SK-N-SH treated with all-trans-retinoic acid at 6 μM for 48 hours (cell line): ENCODE data around the gene PCBP3.

Experiments
- BACH2 ChIP-seq: fragments of 250-450 bp; sonication (Bioruptor Pico); IDR thresholded peaks from 2 replicates; pipeline ENCODE4 v1.9.0; 2021; ENCODE audit warnings: mild to moderate bottlenecking, borderline replicate concordance
- ESRRG ChIP-seq: fragments of 250-450 bp; sonication (Bioruptor Pico); IDR thresholded peaks from 2 replicates; pipeline ENCODE4 v1.6.1; 2021; ENCODE audit warnings: mild to moderate bottlenecking
- OSR1 ChIP-seq: fragments of 250-450 bp; sonication (Bioruptor Pico); IDR thresholded peaks from 2 replicates; pipeline ENCODE4 v1.8.0; 2022; ENCODE audit warnings: moderate library complexity, mild to moderate bottlenecking, inconsistent platforms
- PATZ1 ChIP-seq: fragments of 250-450 bp; sonication (Bioruptor Pico); IDR thresholded peaks from 2 replicates; pipeline ENCODE4 v1.8.0; 2020; ENCODE audit warnings: mild to moderate bottlenecking, moderate library complexity, borderline replicate concordance
- RARB ChIP-seq: fragments of 250-450 bp; sonication (Bioruptor Pico); IDR thresholded peaks from 2 replicates; pipeline ENCODE4 v1.8.0; 2021; ENCODE audit warnings: mild to moderate bottlenecking, moderate library complexity

- TF ChIP-seq OSR1 (CRISPR knock-in tag) (no peak), PATZ1 (CRISPR knock-in tag) (no peak), ESRRG (CRISPR knock-in tag) (no peak), RARB (CRISPR knock-in tag) (no peak), BACH2 (CRISPR knock-in tag) (no peak)
Observed at GRCh38 chr21:45863267-45863666, 219.7 kb downstream of the PCBP3 start.
